GM12801 (cell line): ENCODE data around the gene TTC13.

Experiments
- TF ChIP-seq, protein P1 (sequence below): IDR thresholded peaks from one replicate; pipeline ENCODE4 v1.5.1; 2011; ENCODE audit warnings: control low read depth; ENCODE audit not compliant: insufficient read length; ENCODE audit errors: extremely low read depth

TTC13 gene

DNA sequence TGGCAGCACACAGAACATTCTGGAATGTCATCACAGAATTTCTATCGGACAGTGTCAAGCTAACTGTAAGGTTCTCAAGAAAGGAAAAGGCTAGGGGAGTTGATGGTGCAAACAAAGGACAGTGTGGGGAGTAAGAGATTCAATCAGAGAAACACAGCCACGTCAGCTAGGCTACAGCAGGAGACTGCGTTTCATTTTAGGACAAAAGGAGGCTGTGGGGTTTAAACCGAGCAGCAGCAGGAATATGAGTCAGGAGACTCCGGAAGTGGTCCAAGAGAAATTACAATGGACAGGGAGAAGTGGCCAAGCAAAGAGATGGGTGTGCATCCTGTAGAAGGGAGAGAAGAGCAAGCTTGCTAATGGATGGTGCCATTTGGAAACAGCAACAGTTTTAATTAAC, 72.9 kb downstream of the TTC13 start:
- TF ChIP-seq, protein P1, sequence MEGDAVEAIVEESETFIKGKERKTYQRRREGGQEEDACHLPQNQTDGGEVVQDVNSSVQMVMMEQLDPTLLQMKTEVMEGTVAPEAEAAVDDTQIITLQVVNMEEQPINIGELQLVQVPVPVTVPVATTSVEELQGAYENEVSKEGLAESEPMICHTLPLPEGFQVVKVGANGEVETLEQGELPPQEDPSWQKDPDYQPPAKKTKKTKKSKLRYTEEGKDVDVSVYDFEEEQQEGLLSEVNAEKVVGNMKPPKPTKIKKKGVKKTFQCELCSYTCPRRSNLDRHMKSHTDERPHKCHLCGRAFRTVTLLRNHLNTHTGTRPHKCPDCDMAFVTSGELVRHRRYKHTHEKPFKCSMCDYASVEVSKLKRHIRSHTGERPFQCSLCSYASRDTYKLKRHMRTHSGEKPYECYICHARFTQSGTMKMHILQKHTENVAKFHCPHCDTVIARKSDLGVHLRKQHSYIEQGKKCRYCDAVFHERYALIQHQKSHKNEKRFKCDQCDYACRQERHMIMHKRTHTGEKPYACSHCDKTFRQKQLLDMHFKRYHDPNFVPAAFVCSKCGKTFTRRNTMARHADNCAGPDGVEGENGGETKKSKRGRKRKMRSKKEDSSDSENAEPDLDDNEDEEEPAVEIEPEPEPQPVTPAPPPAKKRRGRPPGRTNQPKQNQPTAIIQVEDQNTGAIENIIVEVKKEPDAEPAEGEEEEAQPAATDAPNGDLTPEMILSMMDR, result no peak

DNA sequence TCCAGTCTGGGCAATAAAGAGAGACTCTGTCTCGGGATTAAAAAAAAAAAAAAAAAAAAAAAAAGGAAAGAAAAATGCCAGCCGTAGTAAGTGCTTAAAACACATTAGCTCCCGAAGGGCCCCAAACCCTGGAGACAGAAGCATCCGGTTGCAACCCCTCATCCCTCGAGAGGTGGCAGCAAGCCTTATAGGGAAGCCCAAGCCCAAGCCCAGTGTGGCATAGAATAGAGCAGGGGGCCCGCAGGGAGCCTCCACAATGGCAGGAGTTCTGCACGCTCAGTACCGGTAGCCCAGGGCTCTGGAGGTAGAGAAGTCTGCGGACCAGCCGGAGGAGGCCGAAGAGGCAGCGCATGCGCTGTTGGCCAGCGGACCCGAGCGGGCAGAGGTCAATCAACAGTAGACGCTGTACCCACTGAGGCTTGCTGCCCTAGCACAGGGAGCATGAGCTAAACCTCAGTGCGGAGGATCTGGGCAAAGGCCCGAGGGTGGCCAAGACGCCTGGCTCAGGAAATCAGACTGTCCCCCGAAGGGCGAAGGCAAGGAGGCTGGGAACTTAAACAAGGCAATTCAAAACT, 76.2 kb downstream of the TTC13 start:
- TF ChIP-seq, protein P1, result no peak

DNA sequence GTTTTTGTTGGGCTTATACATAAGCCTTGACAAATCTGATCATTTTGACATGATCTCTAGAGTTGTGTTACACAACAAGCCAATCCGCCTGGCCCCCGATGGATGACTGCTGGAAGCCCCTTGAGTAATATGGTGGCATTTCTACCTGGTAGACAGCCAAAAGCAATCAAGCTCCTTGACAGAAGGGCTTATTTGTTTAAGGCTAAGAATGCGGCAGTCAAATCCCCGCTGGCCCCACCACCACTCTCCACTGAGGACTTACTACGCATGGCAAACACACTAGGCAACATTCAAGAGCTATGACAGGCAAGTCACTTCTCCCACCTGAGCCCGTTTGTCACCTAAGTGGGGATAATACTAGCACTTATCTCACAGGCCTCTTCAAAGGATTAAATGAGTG, 77.0 kb downstream of the TTC13 start:
- TF ChIP-seq, protein P1, result no peak

DNA sequence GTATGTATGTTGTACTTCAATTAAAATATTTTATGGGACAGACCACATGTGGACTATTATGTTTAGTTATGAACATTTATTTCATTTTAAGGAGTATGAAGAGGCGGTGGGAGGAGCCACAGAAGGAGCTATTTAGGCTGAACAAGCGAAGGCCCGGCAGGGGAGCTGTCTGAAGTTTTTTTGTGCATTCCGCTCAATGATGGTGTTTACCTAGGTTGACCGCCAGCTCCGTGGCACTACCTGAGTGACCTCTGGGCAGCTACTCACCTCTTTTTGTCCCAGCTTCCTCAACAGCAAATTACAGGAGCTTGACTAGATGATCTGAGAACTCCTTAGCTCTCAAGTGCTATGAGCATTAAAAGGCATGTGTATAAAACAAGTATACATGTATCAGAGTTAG, 77.7 kb downstream of the TTC13 start:
- TF ChIP-seq, protein P1, result no peak

DNA sequence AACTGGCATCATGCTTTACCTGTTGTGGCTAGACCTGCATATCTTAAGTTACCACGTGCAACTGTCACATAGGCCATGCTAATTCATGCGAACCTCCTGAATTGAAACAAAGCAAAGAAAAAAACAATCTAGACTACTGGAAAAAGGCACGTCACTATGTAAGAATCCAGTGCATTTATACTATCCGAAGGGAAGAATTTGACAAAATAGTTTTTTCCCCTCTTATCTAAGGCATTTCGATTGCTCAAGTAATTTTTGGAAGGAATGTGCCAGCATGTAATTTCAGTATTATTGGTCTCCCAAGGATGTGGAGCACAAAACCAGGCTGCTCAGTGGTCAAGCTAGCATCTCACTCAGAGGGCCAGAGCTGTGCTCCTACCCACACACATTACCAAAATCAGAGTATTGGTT, 78.8 kb downstream of the TTC13 start:
- TF ChIP-seq, protein P1, result no peak

DNA sequence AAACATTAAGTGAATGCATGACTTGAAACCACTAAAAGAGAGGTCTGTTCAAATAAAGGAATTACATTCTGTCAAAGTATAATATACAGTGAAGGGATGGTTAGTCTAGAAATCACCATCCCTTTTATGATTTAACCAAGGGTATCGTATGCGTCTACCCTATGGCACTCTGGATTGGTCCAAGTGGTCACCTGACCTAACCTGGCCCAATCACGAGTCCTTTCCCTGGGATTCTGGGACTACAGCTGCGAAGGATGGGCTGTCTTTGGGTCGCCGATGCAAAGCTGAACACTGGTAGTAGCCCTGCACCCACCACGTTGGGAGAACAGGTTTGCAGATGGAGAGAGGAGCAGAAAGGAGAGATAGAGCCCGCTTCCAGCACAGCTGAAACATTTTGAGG, 79.9 kb downstream of the TTC13 start:
- TF ChIP-seq, protein P1, result no peak

DNA sequence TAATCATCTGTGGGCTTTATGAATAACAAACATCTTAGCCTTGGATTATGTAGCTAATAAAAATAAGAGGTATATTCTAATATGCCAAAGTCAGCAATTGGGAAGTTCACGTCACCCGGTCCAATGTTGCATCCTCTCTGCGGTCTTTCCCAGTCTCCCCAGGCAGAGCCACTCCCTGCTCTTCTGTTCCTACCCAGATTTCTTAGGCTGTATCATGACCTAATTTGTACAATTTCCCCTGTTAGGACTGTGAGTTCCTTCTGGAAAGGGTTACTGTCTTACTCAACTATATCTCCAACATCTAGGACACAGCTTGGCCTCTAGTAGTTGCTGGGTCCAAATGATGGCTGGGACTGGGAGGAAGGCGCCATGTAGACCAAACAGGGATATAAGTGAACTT, 80.5 kb downstream of the TTC13 start:
- TF ChIP-seq, protein P1, result no peak

DNA sequence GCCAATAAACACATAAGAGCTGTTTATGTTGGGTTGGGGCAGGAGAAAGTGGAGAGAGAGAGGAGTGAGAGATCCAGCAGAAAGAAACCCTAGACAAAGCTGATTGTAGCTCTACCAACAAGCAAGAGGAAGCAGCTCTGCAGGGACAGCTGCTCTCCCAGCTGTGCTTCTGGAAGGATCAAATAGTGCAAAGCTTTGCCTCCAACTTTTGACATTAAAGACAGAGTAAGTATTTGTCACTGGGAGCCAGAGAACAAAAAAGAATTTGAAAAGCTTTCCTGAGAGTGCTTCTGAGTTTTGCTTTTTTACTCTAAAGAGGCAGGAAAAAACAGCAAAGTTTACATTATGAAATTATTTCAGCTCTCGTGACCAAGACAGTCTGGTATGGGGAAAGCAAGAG, 81.9 kb downstream of the TTC13 start:
- TF ChIP-seq, protein P1, result no peak
